D721Med (cell line): Measurements from ENCODE around the gene RGS9BP.

Experiments
- DNase-seq: peaks from one replicate; pipeline ENCODE4 v3.0.0; 2011; ENCODE audit warnings: low spot score; ENCODE audit not compliant: insufficient read length
- FAIRE-seq: peaks from 2 replicates; lab custom pipeline; 2011; peaks lifted over from hg19 to GRCh38; lab: Jason Lieb, UNC
- CTCF ChIP-seq: IDR thresholded peaks from 2 replicates; pipeline ENCODE4 v1.5.1; 2012; ENCODE audit warnings: mild to moderate bottlenecking, control low read depth; ENCODE audit not compliant: insufficient read depth; ENCODE audit errors: missing control alignments

RGS9BP gene, protein sequence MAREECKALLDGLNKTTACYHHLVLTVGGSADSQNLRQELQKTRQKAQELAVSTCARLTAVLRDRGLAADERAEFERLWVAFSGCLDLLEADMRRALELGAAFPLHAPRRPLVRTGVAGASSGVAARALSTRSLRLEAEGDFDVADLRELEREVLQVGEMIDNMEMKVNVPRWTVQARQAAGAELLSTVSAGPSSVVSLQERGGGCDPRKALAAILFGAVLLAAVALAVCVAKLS

DNA sequence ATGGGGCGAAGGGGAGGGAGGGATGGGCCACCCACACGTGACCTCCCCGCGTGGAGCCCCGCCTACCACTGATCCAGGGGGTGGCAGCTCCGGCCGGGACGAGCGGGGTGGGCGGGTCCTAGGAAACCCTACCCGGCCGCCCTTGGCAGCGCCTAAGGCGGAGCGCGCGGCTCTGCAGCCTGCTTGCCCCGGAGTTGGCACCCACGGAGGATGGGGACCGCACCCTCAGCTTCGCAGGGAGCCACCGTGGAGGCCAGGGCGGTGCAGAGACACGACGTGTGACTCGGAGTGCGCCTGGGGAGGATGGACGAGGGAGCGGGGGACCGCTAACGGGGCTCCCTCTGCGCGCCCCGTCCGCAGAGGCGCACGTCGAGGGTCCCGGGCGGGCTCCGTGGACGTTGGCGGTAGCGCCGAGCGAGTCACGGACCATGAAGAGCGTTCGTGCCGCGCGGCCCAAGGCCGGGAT, at the start of gene RGS9BP:
RGS9BP (plus strand) TSS at position 129 of the 466 bp plus-strand sequence. CDS start 416 bp downstream, outside the sequence.
- no peak for FAIRE-seq
- no peak for DNase-seq
- TF ChIP-seq CTCF = no peak

- no peak for TF ChIP-seq CTCF
- FAIRE-seq (no peak), DNase-seq (no peak)
Observed at GRCh38 chr19:32626969-32627368, 48.7 kb upstream of the RGS9BP start.

DNA sequence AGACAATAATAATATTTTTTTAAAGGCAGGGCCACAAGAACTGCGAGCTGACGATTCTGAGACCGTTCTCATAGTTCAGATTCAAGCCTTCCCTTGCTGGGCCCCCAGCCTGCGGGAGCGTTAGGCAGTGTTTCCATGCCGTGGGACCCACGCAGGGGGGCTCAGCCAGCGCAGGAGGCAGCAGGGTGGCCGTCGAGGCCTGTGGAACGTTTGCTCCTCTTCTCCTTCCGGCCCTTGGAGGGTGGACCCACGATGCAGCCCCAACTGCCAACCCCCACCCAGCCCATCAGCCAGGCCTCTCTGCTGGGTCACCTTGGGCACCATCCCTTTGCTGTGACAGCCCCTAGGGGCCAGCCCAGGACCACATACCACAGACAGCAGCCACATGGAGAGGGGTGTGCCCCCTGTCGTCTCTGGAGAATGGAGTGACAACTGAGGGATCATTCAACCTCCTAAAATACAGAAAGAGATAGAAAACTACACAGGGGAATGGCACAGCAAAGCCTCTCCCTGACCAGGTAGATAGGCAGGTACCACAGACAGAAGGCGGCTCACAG, 47.9 kb upstream of the RGS9BP start:
- DNase-seq (no peak), FAIRE-seq (no peak)
- TF ChIP-seq CTCF = no peak

DNA sequence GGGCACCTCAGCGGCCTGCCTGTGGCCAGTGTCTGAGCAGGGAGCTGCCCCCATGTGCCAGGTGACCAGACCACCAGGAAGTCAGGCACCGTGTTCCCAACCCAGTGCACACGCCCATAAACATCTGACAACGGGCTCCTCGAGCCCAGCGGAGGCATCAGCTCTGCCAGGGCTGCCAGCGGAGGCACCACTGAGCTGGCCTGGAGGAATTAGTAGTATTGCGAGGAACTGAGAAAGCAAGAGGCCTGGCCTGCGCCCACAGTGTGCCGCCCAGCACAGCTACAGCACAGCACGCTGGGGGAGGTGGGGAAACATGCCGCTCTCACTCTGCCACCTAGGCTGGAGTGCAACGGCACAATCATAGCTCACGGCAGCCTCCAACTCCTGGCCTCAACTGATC, 45.3 kb upstream of the RGS9BP start:
- TF ChIP-seq CTCF = no peak
- no peak for FAIRE-seq

DNA sequence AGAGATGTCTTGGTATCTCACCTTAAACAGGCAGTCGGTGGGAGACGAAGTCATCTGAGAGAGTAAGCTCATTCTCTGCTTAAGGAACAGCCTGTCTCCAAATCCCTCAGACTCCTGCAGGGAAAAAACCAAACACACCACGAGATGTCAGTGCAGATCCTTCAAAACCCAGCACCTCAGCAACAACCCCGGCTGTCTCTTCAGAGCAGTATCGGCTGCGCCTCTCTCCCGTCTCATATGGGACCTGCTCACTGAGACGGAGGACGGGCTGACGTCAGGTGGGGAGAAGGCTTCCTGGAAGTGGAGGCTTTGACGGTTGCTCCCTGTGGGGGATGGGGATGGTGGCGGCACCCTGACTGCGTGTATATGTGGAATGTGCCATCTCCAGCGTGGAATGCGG, 44.3 kb upstream of the RGS9BP start:
- no peak for DNase-seq
- FAIRE-seq = no peak
- peak; percentile 15 for TF ChIP-seq CTCF

More for the DNA sequence above, 45.3 kb upstream of the RGS9BP start:
- DNase-seq = no peak

DNA sequence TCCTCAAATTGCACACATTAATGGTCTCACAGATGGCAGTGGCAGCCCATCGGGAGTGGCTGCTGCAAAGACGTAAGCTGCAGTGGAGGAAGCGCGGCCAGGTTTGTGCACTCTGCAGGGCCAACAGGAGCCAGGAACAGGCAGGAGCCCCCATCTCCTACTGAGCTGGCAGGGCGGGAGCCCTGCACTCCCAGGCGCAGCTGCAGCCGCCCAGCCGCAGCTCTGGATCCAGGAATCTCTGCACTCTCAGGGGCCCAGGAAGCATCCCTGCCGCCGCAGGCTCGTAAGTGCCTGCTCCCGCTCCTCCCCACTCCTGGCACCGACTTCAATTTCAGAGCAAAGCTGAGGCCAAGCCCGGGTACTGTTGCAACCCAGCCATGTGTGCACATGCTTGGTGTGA, 38.2 kb upstream of the RGS9BP start:
- DNase-seq (no peak), FAIRE-seq (no peak)
- no peak for TF ChIP-seq CTCF

DNA sequence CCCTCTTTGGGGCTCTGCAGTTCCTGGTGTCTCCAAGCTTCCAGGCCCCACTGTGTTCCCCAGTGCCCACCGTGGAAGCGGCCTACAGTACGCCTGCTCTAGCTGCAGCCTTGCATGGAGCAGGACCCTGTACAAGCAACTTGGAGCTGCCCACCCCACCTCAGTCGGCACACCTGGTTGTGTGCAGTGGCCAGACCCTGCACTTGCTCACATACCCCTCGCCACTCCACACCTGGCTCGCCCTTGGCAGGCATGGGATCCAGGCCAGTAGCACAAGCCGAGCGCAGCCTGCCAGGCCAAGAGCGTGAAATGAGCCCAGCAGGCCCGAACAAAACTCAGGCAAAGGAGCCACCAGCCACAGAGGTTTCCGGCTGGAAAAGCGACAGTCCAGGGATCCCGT, 37.0 kb upstream of the RGS9BP start:
- no peak for DNase-seq
- no peak for TF ChIP-seq CTCF
- FAIRE-seq = no peak
